ENCODE data around the gene OR51E2. TPM values are rescaled to one million over a fixed set of nuclear protein-coding genes. Genes with fewer than 3 reads are reported as not detected.

The OR51E2 gene
- total RNA-seq, 6 donors from 2014 or later = not detected

GRCh38 chr11:4641501-4641900 lies 56.2 kb downstream of the OR51E2 start:
- 81 to 84% methylated on average over 7 of the region's 7 CpGs for WGBS, 2 donors
- Histone ChIP-seq H3K27me3 (no peaks in the 10 kb centered on the region), H3K4me1 (peaks cover 0 to 3% (median 0%) of the 10 kb centered on the region in 4 donors), H3K4me3 (no peak overlapping the region), H3K9me3 (no peaks in the 10 kb centered on the region), H3K36me3 (no peaks in the 10 kb centered on the region), H3K27ac (no peak overlapping the region)
- TF ChIP-seq EP300 (IDR thresholded peaks at IDR 0.05) = no peak
- TF ChIP-seq POLR2A (IDR thresholded peaks at IDR 0.05) = no peak
- no peak for TF ChIP-seq POLR2AphosphoS5 (IDR thresholded peaks at IDR 0.05)
- TF ChIP-seq CTCF (IDR thresholded peaks at IDR 0.05) = no peak
- DNase-seq = no peak
- ATAC-seq (ENCODE audit: low FRiP score in 2 of 2) = no peak

GRCh38 chr11:4639931-4640330 lies 57.7 kb downstream of the OR51E2 start:
- no peak for ATAC-seq (ENCODE audit: low FRiP score in 2 of 2)
- 93 to 94% methylated on average over 3 to 6 of the region's 6 CpGs for WGBS, 2 donors
- Histone ChIP-seq H3K27ac (no peak overlapping the region), H3K4me3 (no peak overlapping the region), H3K9me3 (no peaks in the 10 kb centered on the region), H3K27me3 (no peaks in the 10 kb centered on the region), H3K36me3 (no peaks in the 10 kb centered on the region), H3K4me1 (peaks cover 0 to 3% (median 0%) of the 10 kb centered on the region in 4 donors)
- DNase-seq = no peak
- no peak for TF ChIP-seq EP300 (IDR thresholded peaks at IDR 0.05)
- TF ChIP-seq POLR2AphosphoS5 (IDR thresholded peaks at IDR 0.05) = no peak
- no peak for TF ChIP-seq CTCF (IDR thresholded peaks at IDR 0.05)
- TF ChIP-seq POLR2A (IDR thresholded peaks at IDR 0.05) = no peak

DNA sequence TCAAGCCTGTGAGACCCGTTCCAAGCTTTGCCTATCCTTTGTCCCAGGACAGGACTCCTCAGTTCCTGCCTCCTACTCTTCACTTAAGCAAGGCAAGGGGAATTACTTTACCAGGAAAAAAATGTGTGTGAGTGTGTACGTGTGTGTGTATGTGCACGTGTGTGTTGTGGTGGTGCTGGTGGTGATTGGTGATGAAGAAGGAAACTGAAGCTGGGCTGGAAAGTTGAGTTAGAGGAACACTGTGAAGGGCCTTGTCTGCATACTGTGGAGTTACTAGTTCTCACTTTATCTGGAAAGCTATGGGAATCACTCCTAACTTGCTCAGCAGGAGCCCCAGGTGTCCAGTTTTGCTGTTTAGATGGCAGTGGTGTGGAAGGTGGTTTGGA lies 60.0 kb downstream of the OR51E2 start:
- Histone ChIP-seq H3K4me3 (no peak overlapping the region), H3K4me1 (peaks cover 0 to 3% (median 0%) of the 10 kb centered on the region in 4 donors), H3K36me3 (no peaks in the 10 kb centered on the region), H3K27ac (no peak overlapping the region), H3K27me3 (no peaks in the 10 kb centered on the region), H3K9me3 (no peaks in the 10 kb centered on the region)
- 76 to 83% methylated on average over 3 of the region's 3 CpGs for WGBS, 2 donors
- ATAC-seq (ENCODE audit: low FRiP score in 2 of 2) (no peak), DNase-seq (no peak)
- TF ChIP-seq POLR2AphosphoS5 (IDR thresholded peaks at IDR 0.05) = no peak
- no peak for TF ChIP-seq CTCF (IDR thresholded peaks at IDR 0.05)
- TF ChIP-seq POLR2A (IDR thresholded peaks at IDR 0.05) = no peak
- no peak for TF ChIP-seq EP300 (IDR thresholded peaks at IDR 0.05)

- H3K27ac ChIP-seq = no peak within 1 kb of the TSS
- ATAC-seq (ENCODE audit: low FRiP score in 2 of 2) (peak; percentile 79 to 92), DNase-seq (peak in 1 of 2 donors; percentile 69)
- 31 to 41% methylated on average over 18 to 21 of the region's 21 CpGs for WGBS, 2 donors
- H3K4me3 ChIP-seq = no peak within 1 kb of the TSS
- H3K4me1 ChIP-seq = peaks cover 0 to 3% (median 0%) of the 10 kb centered on the region in 4 donors
- H3K36me3 ChIP-seq = no peaks in the 10 kb centered on the region
- no peaks in the 10 kb centered on the region for H3K27me3 ChIP-seq
- peak; percentile 74 to 87 (median 80) for TF ChIP-seq CTCF (IDR thresholded peaks at IDR 0.05)
- TF ChIP-seq EP300 (IDR thresholded peaks at IDR 0.05) = no peak
- no peaks in the 10 kb centered on the region for H3K9me3 ChIP-seq
These were observed 60.5 kb downstream of the OR51E2 start, which contains the start of gene OR51D1 for GRCh38 chr11:4636962-4637661. TSS of gene OR51D1 (plus strand) at chr11:4637477. CDS start at chr11:4639791, 2,314 bp downstream.

GRCh38 chr11:4636136-4636535 lies 61.5 kb downstream of the OR51E2 start:
- no peak for ATAC-seq (ENCODE audit: low FRiP score in 2 of 2)
- no peak for DNase-seq
- no peaks in the 10 kb centered on the region for H3K27me3 ChIP-seq
- no peak overlapping the region for H3K4me3 ChIP-seq
- WGBS, 2 donors = 76 to 87% methylated on average over 2 of the region's 2 CpGs
- no peaks in the 10 kb centered on the region for H3K9me3 ChIP-seq
- no peaks in the 10 kb centered on the region for H3K36me3 ChIP-seq
- TF ChIP-seq POLR2AphosphoS5 (IDR thresholded peaks at IDR 0.05) (no peak), EP300 (IDR thresholded peaks at IDR 0.05) (no peak), CTCF (IDR thresholded peaks at IDR 0.05) (no peak), POLR2A (IDR thresholded peaks at IDR 0.05) (no peak)
- H3K27ac ChIP-seq = no peak overlapping the region
- H3K4me1 ChIP-seq = peaks cover 0 to 3% (median 0%) of the 10 kb centered on the region in 4 donors

Data from upper lobe of left lung (tissue), 6 donors.